Stomach (tissue), 9 donors: ENCODE data around the gene OTOS. TPM values are rescaled to one million over a fixed set of nuclear protein-coding genes. Genes with fewer than 3 reads are reported as not detected.

ENCODE experiments used
- DNase-seq, 2 donors: peaks; one replicate each; pipeline versions ENCODE4 v3.0.0 to v3.0.0-alpha.2; 2013 to 2019
- H3K27ac ChIP-seq, 5 donors: fragments of 200-600 bp in 4 of 5; sonication (generic) in 4 of 5; one replicate each; pipeline ENCODE4 v1.5.1; 2013 to 2019; ENCODE audit warnings: mild to moderate bottlenecking in 1 of 5, moderate library complexity in 1 of 5
- H3K27me3 ChIP-seq, 3 donors: fragments of 200-600 bp; sonication (generic); one replicate each; pipeline ENCODE4 v1.5.1; 2017 to 2019; ENCODE audit warnings: mixed run types in 1 of 3
- H3K36me3 ChIP-seq, 4 donors: fragments of 200-600 bp; sonication (generic); 1 replicate in 3 of 4; 2 replicates in 1 of 4; pipeline ENCODE4 v1.5.1; 2016 to 2019
- H3K4me1 ChIP-seq, 4 donors: fragments of 200-600 bp; sonication (generic); one replicate each; pipeline ENCODE4 v1.5.1; 2016 to 2019
- H3K4me3 ChIP-seq, 4 donors: fragments of 200-600 bp; sonication (generic) in 3 of 4; one replicate each; pipeline ENCODE4 v1.5.1; 2016 to 2019; ENCODE audit warnings: mild to moderate bottlenecking in 1 of 4
- H3K9me3 ChIP-seq, 4 donors: fragments of 200-600 bp; sonication (generic); one replicate each; pipeline ENCODE4 v1.5.1; 2016 to 2019
- EP300 ChIP-seq: sonication (generic); formaldehyde crosslinking; IDR thresholded peaks from one replicate; pipeline ENCODE4 v1.6.1; 2017; ENCODE audit warnings: antibody characterized with exemption
- POLR2A ChIP-seq, 4 donors: fragments of 450-650 bp; IDR thresholded peaks; one replicate each; pipeline ENCODE4 v1.6.1; 2016; ENCODE audit warnings: antibody characterized with exemption in 4 of 4, control low read depth in 2 of 4, mild to moderate bottlenecking in 1 of 4, moderate library complexity in 1 of 4
- POLR2AphosphoS5 ChIP-seq, 3 donors: sonication (generic); formaldehyde crosslinking; IDR thresholded peaks; one replicate each; pipeline ENCODE4 v1.6.1; 2016; ENCODE audit warnings: antibody characterized with exemption in 3 of 3
- WGBS, 5 donors: extraction: QIAGEN DNeasy Blood & Tissue Kit in 3 of 5; methylation state at CpG; one replicate each; pipeline versions ENCODE4 v1.1.5 to v1.1.7; 2013 to 2018; 5-methylcytosine and 5-hydroxymethylcytosine counted together
- intact Hi-C: fragments of 100-400 bp; cut with DNase I; formaldehyde crosslinking; loops from one replicate; pipeline ENCODE4 v1.15.1; 2023; ENCODE audit warnings: low total_unique reads
- polyA plus RNA-seq, 3 donors: library from polyadenylated mRNA; stranded (reverse); fragments of 200-250 nt; gene quantifications; one replicate each; pipeline ENCODE4 v1.2.3, GENCODE V29; 2013
- total RNA-seq, 5 donors: library from RNA; depleted of rRNA; stranded (reverse); fragments of >200 nt; gene quantifications; one replicate each; pipeline versions ENCODE4 v1.1.0 to v1.2.3, GENCODE V29; 2014 to 2016
- TF ChIP-seq, protein P1 (sequence below), 7 experiments: fragments of 450-650 bp in 4 of 7; fragments of 200-600 bp in 3 of 7; sonication (generic) in 3 of 7; IDR thresholded peaks; one replicate each; pipeline ENCODE4 v1.5.1; 2016 to 2019; ENCODE audit warnings: antibody characterized with exemption in 7 of 7, control low read depth in 2 of 7, mild to moderate bottlenecking in 1 of 7
- donor health status: healthy with polysubstance abuse.
- donor health status: Bipolar disorder and iron deficiency.
- donor health status: healthy.

Gene OTOS
- total and polyA plus RNA-seq, 8 donors: not detected

- intact Hi-C loops: no loop called here
- 85 to 97% (median 91%) methylated on average over 4 to 8 of the region's 8 CpGs for WGBS, 5 donors
- H3K27me3 ChIP-seq: no peaks in the 10 kb centered on the region
Measured at GRCh38 chr2:240124651-240125030, 15.8 kb downstream of the OTOS start.

GRCh38 chr2:240123821-240124650 is 16.4 kb downstream of the OTOS start:
- H3K9me3 ChIP-seq: no peaks in the 10 kb centered on the region
- peaks cover 15 to 35% (median 34%) of the 10 kb centered on the region in 4 donors for H3K36me3 ChIP-seq
- WGBS, 5 donors: 83 to 90% (median 89%) methylated on average over 16 to 24 of the region's 24 CpGs
- intact Hi-C loops: no loop called here
- no peaks in the 10 kb centered on the region for H3K4me1 ChIP-seq
- H3K4me3 ChIP-seq: no peak overlapping the region
- no peaks in the 10 kb centered on the region for H3K27me3 ChIP-seq
- no peak for TF ChIP-seq POLR2AphosphoS5 (IDR thresholded peaks at IDR 0.05)
- TF ChIP-seq EP300: no peak
- TF ChIP-seq, protein P1, sequence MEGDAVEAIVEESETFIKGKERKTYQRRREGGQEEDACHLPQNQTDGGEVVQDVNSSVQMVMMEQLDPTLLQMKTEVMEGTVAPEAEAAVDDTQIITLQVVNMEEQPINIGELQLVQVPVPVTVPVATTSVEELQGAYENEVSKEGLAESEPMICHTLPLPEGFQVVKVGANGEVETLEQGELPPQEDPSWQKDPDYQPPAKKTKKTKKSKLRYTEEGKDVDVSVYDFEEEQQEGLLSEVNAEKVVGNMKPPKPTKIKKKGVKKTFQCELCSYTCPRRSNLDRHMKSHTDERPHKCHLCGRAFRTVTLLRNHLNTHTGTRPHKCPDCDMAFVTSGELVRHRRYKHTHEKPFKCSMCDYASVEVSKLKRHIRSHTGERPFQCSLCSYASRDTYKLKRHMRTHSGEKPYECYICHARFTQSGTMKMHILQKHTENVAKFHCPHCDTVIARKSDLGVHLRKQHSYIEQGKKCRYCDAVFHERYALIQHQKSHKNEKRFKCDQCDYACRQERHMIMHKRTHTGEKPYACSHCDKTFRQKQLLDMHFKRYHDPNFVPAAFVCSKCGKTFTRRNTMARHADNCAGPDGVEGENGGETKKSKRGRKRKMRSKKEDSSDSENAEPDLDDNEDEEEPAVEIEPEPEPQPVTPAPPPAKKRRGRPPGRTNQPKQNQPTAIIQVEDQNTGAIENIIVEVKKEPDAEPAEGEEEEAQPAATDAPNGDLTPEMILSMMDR (IDR thresholded peaks at IDR 0.05): no peak
- no peak for TF ChIP-seq POLR2A (IDR thresholded peaks at IDR 0.05)
- H3K27ac ChIP-seq: no peak overlapping the region
- peak in 1 of 2 donors; percentile 16 for DNase-seq

More at GRCh38 chr2:240124651-240125030, 15.8 kb downstream of the OTOS start:
- no peak for TF ChIP-seq POLR2A (IDR thresholded peaks at IDR 0.05)
- TF ChIP-seq EP300: no peak
- TF ChIP-seq, protein P1 (IDR thresholded peaks at IDR 0.05): no peak
- no peak for TF ChIP-seq POLR2AphosphoS5 (IDR thresholded peaks at IDR 0.05)
- Histone ChIP-seq H3K4me3 (no peak overlapping the region), H3K27ac (no peak overlapping the region), H3K4me1 (no peaks in the 10 kb centered on the region), H3K36me3 (peaks cover 21 to 41% (median 40%) of the 10 kb centered on the region in 4 donors), H3K9me3 (no peaks in the 10 kb centered on the region)
- DNase-seq: peak in 1 of 2 donors; percentile 23

GRCh38 chr2:240121675-240122074 is 18.8 kb downstream of the OTOS start:
- DNase-seq: peak in 1 of 2 donors; percentile 15
- intact Hi-C loops: no loop called here
- H3K4me3 ChIP-seq: no peak overlapping the region
- H3K36me3 ChIP-seq: peaks cover 0 to 12% (median 10%) of the 10 kb centered on the region in 4 donors
- 44 to 60% (median 58%) methylated on average over 11 of the region's 11 CpGs for WGBS, 5 donors
- no peak for TF ChIP-seq POLR2AphosphoS5 (IDR thresholded peaks at IDR 0.05)
- no peak for TF ChIP-seq POLR2A (IDR thresholded peaks at IDR 0.05)
- TF ChIP-seq, protein P1 (IDR thresholded peaks at IDR 0.05): no peak
- TF ChIP-seq EP300: no peak
- no peak overlapping the region for H3K27ac ChIP-seq
- H3K27me3 ChIP-seq: peaks cover 0 to under 1% (median 0%) of the 10 kb centered on the region in 3 donors
- H3K4me1 ChIP-seq: no peaks in the 10 kb centered on the region
- peaks cover 0 to 4% (median 2%) of the 10 kb centered on the region in 4 donors for H3K9me3 ChIP-seq

DNA sequence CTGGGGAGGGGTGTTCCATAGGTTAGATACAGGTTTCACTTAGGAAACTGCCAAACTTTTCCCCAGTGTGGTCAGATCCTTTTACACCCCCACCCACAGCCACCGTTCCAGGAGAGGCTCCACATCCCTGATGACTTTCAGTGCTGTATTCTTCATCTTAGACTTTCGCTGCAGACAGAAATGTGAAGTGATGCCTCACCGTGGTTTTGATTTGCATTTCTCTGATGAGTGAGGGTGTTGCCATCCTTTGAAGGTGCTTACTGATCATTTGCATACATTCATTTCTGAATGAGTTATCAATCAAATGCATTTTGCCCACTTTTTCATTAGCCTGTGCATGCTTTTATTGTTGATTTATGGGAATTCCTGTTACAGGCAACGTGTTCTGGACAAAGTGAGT is 19.3 kb downstream of the OTOS start:
- H3K4me3 ChIP-seq: no peak overlapping the region
- no peaks in the 10 kb centered on the region for H3K4me1 ChIP-seq
- 59 to 75% (median 68%) methylated on average over 4 of the region's 4 CpGs for WGBS, 5 donors
- peaks cover 0 to 5% (median 0%) of the 10 kb centered on the region in 3 donors for H3K27me3 ChIP-seq
- no peak overlapping the region for H3K27ac ChIP-seq
- TF ChIP-seq POLR2A (IDR thresholded peaks at IDR 0.05) (no peak), EP300 (no peak), POLR2AphosphoS5 (IDR thresholded peaks at IDR 0.05) (no peak)
- TF ChIP-seq, protein P1 (IDR thresholded peaks at IDR 0.05): no peak
- peaks cover 0 to 7% (median 6%) of the 10 kb centered on the region in 4 donors for H3K36me3 ChIP-seq
- DNase-seq: no peak
- H3K9me3 ChIP-seq: peaks cover 0 to 4% (median 2%) of the 10 kb centered on the region in 4 donors
- intact Hi-C loops: no loop called here
